ENCODE measurements around the gene POU2F3.

DNA sequence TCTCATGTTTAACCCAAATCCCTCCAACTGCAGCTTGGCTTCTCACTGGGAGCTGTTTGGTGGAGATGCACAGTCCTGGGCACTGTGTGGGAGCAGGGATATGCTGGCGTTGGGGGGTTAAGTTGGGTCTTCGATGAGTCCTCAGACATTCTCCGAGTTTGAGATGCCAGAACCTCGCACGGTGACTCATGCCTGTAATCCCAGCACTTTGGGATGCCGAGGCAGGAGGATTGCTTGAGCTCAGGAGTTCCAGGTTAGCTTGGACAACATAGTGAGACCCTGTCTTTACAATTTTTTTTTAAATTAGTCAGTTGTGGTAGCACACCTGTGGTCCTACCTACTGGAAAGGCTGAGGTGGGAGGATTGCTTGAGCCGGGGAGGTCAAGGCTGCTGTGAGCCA is 20.7 kb downstream of the POU2F3 start:
- TF ChIP-seq POLR2A (IDR thresholded peaks at IDR 0.05) (no peak), CTCF (IDR thresholded peaks at IDR 0.05) (no peak)

Measured in heart left ventricle (tissue), 13 donors.